8988T (cell line): ENCODE data around the gene TH.
A peak's percentile ranks its signal among the peaks of the same experiment; 100 is the strongest.
"Not testable (repeated sequence)": the region's sequence is repeated elsewhere in the genome, so short reads cannot be mapped to it uniquely, and the experiment has no call there.

ENCODE experiments used
- DNase-seq: peaks from one replicate; pipeline ENCODE4 v3.0.0; 2011

TH gene

GRCh38 chr11:2128130-2128510, 43.5 kb downstream of the TH start:
- no peak for DNase-seq

- peak; percentile 23 for DNase-seq
These were observed 44.0 kb downstream of the TH start for GRCh38 chr11:2127482-2128129.

- DNase-seq, result no peak
These were observed 45.0 kb downstream of the TH start for GRCh38 chr11:2126520-2127085.

GRCh38 chr11:2124736-2125484, 46.7 kb downstream of the TH start:
- DNase-seq, result not testable (repeated sequence)

GRCh38 chr11:2123628-2123960, 48.0 kb downstream of the TH start:
- DNase-seq, result no peak

- peak; percentile 38 for DNase-seq
These were observed 48.5 kb downstream of the TH start for GRCh38 chr11:2122907-2123627.

GRCh38 chr11:2122222-2122906, 49.3 kb downstream of the TH start:
- DNase-seq, result no peak

GRCh38 chr11:2121227-2122130, 50.1 kb downstream of the TH start:
- DNase-seq, result no peak

- no peak for DNase-seq
These were observed 51.1 kb downstream of the TH start for GRCh38 chr11:2120359-2121100.

- no peak for DNase-seq
These were observed 52.9 kb downstream of the TH start for GRCh38 chr11:2118677-2119076.

GRCh38 chr11:2116680-2117079, 54.9 kb downstream of the TH start:
- no peak for DNase-seq

- no peak for DNase-seq
These were observed 56.3 kb downstream of the TH start for GRCh38 chr11:2115308-2115707.

- DNase-seq, result no peak
These were observed 57.0 kb downstream of the TH start for GRCh38 chr11:2114430-2115241.
